Measurements from ENCODE around the gene TPD52L3.

TPD52L3 gene

GRCh38 chr9:6328103-6328502 is at the start of gene TPD52L3:
Gene TPD52L3, plus strand, starts transcription at chr9:6328375. Its CDS starts 221 bp downstream, at chr9:6328596.
- DNase-seq, result no peak

DNA sequence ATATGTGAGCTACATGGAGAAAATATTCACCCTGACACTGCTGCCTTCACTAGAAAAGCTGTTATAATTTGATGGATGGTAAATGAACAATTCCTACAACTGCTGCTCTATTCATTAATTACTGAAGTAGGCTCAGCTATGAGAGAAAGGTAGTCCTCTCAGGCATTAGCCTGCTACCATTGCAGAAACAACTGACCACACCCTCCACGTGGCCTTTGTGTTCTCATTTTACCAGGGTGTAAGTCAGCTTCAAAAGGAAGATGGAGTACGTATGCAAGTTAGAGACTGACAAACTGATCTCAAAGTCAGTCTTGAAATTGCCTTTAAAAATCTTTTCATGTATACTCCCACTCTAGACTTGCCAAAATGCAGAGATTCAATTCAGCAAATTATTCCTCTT is 26.3 kb upstream of the TPD52L3 start:
- DNase-seq, result no peak

GRCh38 chr9:6302417-6302816 is 25.8 kb upstream of the TPD52L3 start:
- no peak for DNase-seq

GRCh38 chr9:6304232-6304631 is 23.9 kb upstream of the TPD52L3 start:
- DNase-seq, result no peak

GRCh38 chr9:6305954-6306563 is 22.1 kb upstream of the TPD52L3 start:
- DNase-seq, result no peak

DNA sequence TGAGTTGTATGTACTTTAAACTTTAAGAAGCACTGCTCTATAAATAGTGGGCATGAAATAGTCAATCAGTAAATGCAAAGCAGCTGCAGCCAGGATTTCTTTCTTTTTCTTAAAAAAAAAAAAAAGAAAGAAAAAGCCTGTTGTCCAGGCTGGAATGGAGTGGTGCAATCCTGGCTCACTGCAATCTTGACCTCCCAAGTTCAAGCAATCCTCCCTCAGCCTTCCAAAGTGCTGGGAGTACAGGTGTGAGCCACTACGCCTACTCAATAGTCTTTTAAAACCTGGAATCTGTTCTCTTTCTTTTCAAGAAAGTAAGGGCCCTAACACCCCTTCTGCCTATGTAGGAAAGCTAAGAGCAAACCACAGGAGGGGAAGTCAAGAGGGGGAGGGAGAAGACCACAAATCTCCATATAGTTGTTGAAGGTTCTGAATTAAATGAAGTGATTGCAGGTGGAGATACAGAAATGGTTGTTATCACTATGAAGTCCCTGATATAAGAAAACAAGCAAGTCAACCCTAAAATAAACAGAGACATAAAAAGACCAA is 20.6 kb upstream of the TPD52L3 start:
- DNase-seq, result no peak

DNA sequence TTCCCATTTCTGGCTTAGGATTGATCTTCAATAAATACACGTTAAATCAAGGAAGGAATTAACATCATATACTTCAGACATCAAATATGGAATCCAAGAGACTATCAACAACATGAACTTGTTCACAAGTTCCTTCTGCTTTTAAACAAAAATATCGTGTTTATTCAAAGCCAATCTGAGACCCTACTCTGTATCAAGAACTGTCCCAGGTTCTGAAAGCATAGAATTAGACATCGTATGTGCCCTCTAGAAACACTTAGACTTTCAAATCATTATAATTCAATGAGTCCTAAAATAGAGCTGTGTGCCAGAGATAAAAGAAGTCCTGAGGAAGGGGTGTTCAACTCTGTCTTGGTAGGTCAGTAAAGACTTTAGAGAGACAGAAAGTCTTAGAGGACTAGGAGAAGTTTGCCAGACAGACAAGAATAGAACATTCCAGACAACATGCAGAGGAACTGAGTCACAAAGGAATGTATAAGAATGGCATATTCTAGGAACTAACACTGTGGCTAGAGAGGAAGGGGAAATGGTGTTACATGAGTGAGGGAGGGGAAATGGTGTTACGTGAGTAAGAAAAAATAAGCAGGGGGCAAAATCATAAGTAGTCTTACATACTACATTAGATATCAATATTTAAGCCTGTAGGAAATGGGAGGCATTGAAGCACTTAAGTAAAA is 2.9 kb downstream of the TPD52L3 start:
- DNase-seq, result no peak

DNA sequence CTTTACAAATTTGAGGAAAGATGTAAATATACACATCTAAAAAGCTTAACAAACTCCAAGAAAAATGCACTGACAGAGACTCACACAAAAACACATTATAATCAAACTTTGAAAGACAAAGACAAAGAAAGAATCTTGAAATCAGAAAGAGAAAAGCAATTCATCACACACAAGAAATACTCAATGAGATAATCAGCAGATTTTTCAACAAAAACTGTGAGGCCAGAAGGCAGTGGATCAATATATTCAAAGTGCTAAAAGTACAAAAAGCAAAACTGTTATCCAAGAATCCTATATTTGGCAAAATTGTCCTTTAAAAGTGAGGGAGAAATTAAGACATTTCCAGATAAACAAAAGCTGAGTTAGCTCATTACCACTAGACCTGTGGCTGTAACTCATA is 6.1 kb downstream of the TPD52L3 start:
- no peak for DNase-seq

- no peak for DNase-seq
Measured at GRCh38 chr9:6348766-6349165, 20.6 kb downstream of the TPD52L3 start.

GRCh38 chr9:6351737-6352136 is 23.6 kb downstream of the TPD52L3 start:
- DNase-seq, result no peak

GRCh38 chr9:6354072-6354686 is 26.0 kb downstream of the TPD52L3 start:
- no peak for DNase-seq

DNA sequence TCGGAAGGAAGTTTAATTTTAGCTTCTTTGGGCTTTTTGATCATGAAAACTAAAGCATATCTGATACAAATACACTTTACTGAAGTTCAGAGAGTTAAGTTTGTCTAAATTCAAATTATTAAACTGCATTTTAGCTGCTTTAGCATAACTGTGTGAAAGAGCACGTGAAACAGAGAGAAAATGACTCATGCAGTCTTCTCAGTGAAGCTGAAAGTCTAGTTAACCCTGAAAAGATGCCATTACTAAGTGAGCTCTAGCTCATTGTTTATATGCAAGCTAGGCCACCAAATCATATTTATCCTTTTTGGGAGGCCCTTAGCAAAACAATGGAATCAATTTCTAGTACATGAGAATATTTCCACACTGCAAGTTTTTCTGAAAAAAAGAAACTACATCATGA is 27.6 kb downstream of the TPD52L3 start:
- no peak for DNase-seq

DNA sequence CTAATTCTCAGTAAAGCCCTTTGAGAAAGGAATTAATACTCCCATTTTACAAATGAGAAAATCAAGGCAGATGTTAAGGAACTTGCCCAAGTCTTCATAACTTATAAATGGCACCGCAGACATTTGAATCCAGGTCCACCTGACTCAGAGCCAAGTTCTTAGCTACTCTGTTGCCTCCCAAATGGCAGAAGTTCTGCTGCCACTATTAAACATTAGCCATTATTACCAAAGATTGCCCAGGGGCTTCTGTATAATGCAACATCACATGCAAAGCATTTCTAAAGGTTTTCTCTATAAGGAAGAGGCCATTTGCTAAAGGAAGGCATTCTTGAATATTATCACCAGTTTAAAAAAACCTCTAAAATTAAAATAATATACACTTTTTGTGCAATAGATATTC is 28.3 kb downstream of the TPD52L3 start:
- no peak for DNase-seq

DNA sequence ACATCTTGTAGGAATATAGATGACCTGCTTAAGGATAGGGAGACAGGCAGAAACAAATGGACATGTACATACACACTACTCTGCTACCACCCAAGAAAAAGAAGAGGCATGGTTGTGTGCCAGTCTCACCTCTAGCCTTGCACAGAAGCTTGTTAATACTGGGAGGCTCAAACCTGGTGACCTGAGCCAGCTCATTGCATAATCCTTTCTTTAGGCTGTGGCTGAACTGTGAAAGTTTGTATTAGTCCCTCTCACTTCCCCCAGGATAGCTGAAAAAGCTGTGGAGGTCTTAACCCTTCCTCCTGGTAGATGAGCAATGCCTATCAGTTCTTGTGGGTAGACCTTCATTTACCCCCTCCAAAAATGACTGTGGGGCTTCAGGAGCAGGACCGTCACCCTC is 28.7 kb downstream of the TPD52L3 start:
- DNase-seq, result no peak

DNA sequence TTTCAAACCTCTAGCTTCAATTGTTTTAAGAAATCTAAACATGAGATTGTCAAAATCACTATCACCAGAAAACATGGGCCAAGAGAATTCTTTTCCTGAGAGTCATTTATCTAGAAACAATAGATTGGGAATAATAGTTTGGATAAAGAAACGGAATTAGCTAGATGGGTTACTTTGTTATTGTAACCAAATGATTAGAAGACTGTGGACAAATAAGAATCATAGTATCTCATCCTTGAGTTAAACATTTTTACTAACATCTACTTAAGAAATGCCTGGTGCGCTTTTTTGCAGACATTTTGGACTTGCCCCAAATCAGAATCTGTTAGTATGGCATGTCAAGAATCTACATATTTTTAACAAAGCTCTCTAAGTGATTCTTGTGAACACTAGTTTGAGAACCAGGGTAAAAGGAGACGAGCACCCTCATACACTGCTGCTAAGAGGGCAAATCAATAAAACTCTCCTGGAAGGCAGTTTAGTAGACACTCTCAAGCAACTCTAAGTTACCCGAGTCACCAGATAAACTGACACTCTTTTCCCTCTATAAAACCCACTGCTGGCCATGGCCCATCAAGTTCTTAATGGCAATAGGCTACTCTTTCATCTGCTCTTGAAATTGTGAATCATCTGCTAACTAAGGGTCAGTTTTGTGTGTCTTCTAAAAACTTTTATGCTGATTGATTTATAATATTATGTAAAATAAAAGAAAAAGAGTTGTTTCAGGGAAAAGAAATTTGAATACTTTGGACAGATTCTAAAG is 39.1 kb downstream of the TPD52L3 start:
- no peak for DNase-seq

DNA sequence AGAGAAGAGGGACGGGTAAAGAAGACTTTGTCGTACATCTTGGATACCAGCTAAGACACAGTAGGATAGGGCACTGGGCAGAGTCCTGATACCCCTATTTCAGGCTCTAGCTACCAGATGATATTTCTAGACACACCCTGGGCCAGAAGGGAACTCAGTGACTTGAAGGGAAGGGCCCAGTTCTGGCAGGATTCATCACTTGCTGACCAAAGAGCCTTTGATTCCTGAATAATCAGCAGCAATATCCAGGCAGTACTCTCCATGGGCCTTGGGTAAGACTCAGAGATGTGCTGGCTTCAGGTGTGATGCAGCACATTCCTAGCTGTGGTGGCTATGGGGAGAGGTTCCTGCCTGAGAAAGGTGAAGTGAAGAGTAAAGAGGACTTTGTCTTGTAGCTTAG is 40.7 kb downstream of the TPD52L3 start:
- no peak for DNase-seq
